NB4 (cell line): Measurements from ENCODE around the gene PLEKHA6.

Experiments
- MYC ChIP-seq: IDR thresholded peaks from 2 replicates; pipeline ENCODE4 v1.6.1; 2011; ENCODE audit warnings: low read depth, low read length
- POLR2A ChIP-seq: IDR thresholded peaks from 2 replicates; pipeline ENCODE4 v1.6.1; 2011; ENCODE audit warnings: mild to moderate bottlenecking; ENCODE audit not compliant: insufficient read length; ENCODE audit errors: extremely low read depth
- TF ChIP-seq, protein P1 (sequence below): IDR thresholded peaks from one replicate; pipeline ENCODE4 v1.5.1; 2012; ENCODE audit warnings: low read depth, low read length

DNA sequence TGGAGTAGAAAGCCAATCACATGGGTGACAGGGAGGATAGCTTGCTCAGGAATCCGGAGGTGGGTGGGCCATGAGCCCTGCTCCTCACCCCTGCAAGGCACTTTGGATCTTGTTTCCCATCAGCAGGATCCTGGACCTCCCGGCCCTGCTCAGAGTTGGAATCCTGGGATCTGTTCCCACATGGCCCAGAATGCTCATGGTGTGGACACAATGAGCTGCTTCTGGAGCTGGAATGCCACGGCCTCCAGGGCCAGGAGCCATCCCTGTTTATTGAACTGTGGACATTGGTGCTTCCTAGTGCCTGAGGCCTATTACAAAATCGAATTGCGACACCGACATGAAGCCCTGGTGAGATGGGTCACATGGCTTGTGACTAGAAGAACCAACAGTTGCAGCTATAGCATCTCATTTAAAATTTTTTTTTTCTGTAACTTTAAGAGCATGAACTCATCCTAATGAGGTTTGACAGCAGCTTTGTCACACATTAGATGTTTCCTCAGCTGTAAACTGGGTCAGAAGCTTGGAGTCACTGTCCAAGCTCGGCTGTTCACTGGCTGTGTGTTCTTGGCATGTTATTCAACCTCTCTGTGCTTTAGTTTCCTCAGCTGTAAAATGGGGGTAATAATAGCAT is 105.6 kb downstream of the PLEKHA6 start:
- TF ChIP-seq, protein P1, sequence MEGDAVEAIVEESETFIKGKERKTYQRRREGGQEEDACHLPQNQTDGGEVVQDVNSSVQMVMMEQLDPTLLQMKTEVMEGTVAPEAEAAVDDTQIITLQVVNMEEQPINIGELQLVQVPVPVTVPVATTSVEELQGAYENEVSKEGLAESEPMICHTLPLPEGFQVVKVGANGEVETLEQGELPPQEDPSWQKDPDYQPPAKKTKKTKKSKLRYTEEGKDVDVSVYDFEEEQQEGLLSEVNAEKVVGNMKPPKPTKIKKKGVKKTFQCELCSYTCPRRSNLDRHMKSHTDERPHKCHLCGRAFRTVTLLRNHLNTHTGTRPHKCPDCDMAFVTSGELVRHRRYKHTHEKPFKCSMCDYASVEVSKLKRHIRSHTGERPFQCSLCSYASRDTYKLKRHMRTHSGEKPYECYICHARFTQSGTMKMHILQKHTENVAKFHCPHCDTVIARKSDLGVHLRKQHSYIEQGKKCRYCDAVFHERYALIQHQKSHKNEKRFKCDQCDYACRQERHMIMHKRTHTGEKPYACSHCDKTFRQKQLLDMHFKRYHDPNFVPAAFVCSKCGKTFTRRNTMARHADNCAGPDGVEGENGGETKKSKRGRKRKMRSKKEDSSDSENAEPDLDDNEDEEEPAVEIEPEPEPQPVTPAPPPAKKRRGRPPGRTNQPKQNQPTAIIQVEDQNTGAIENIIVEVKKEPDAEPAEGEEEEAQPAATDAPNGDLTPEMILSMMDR: no peak
- no peak for TF ChIP-seq POLR2A
- no peak for TF ChIP-seq MYC
